Activated T-cell treated with anti-CD3 and anti-CD28 coated beads for 24 hours (primary cell): ENCODE measurements around the gene TFF3.

Experiments
- DNase-seq: peaks from one replicate; pipeline ENCODE4 v3.0.0-alpha.2; 2020; ENCODE audit warnings: low read depth

TFF3 gene

DNA sequence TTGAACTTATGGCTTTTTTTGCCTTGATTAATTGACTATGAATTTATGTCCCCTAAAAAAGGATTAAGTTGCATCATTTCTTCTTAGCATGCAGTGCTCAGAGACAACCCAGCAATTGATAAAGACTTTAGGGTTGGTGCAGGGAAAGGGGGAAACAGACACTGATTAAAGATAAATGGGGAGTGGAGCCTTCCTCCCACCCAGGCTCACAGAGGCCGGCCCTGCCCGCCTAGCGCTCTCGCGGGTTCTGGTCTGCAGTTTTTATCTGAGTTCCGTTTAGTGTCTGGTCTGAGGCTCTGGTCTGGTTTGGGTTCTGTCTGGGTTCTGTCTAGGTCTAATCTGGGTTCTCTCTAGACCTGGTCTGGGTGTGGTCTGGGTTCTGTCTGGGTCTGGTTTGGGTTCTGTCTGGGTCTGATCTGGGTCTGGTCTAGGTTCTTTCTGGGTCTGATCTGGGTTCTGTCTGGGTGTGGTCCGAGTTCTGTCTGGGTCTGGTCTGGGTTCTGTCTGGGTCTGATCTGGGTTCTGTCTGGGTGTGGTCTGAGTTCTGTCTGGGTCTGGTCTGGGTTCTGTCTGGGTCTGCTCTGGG is 48.1 kb downstream of the TFF3 start:
- no peak for DNase-seq

DNA sequence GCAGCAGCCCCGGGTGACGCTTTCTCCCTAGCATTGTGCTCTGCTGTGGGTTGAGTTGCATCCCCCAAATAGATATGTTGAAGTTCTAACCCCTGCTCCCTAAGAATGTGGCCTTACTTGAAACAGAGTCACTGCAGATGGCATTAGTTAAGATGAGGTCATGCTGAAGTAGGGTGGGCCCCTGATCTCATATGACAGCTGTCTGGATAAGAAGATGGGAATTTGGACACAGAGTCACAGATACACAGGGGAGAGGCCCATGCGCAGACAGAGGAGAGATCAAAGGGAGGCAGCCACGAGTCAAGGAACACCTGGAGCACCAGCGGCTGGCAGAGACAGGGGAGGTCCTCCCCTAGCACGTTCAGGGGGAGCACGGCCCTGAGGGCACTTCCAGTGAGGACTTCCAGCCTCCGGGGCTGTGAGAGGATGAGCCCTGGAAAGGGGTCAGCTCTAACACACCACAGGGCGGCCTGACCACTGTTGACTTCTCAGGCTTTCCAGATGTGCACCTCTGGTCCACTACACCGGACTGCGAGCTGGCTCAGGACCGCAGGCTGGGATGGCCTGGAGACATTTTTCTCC is 49.9 kb downstream of the TFF3 start:
- no peak for DNase-seq

DNA sequence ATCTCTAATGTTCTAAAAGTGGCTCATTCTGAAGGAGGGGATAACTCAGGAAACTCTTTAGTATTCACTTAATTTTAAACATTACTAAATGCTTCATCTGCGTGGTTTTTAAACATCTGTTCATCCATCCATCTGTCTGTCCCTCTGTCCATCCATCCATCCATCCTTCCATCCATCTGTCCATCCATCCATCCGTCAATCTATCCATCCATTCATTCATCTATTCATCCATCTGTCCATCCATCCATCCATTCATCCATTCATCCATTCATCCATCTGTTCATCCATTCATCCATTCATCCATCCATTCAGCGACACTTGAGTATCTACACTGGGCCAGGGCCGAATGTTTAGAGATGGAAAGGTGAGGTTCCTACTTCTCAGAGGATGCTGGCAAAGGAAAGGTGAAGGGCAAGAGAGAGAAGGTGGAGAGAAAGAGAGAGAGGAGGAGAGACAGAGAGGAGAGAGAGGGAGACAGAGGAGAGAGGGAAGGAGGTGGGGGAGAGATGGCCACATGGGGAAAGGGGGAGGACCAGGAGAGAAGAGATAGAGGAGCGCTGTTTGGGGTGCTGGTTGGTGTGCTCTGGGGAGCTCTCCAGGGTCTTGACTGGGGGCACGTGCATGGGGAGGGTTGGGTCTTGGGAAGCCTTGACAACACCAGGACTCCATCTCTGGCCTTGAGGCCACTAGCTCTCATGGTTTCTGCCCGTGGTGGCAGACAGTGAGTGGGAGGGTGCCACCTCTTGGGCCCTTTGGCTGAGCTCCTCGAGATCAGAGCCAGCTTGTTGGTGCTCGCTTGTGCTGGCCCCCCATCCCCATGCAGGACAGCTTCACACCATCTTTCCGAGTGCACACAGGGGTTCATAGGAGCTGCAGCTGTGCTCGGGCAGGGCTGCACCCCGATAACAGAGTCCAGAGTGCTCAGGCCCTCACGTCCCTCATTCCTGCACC is 50.7 kb downstream of the TFF3 start:
- no peak for DNase-seq

DNA sequence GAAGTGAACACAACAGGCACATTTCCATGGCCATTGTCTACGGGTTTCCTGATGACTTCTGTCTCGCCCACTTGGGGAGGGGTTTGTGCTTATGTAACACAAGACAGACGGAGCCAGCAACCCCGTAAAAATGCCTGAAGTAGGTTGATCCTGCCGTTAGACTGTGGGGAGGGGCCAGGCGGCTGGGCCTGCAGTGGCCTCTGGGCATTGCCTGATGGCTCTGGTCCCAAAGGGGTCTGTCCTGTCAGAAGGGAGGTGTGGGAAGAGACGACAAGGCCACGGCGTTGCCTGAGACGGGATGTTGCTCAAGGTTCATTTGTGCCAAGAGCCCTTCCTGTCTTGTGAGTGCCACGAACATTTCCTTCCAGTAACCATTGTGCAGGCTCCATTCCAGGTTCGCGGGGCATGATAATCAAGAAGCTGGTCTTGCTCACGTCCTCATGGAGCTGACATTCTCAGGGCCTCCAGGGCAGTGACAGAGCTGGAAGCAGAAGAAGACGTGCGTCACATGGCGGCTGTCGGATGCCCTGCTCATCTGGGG is 51.5 kb downstream of the TFF3 start:
- no peak for DNase-seq

DNA sequence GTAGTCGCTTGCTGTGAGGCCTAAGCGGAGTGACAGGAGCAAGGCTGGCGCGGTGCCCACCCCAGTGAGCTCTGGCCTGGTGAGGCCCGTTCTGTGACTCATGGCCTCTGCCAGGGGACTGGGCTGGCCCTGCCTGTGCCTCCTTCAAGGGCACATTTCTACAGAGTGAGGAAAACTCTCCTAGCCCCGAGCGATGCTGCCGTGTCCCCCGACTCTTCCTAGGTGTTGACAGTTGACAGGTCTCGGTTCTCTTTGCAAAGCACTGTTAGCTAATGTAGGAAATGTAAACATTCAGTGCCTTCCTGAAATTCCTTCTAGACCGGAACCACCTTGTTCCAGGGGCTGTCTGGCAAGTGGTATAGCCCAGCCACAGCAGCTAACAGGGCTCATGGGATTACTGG is 52.4 kb downstream of the TFF3 start:
- DNase-seq: no peak

DNA sequence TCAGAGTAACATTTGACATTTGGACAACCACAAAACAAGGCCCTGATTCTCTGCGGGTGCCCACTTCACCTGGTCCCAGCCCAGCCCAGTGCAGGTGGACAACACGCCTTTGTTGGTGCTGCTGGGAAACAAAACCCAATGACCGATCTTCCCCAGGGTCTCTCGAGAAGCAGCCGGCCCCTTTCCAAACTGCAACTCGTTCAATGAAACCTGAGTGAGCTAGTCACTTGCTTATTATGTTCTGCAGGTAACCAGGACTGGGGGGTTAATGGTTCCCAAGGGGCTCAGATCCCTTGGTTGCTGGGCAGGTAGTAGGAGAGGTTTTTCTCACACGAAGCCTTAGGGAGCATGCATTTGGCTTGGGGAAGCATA is 53.4 kb downstream of the TFF3 start:
- DNase-seq: no peak
